Raji (cell line): ENCODE data around the gene MROH7.

Experiments
- POLR2A ChIP-seq: IDR thresholded peaks from 2 replicates; pipeline ENCODE4 v1.6.1; 2011; ENCODE audit warnings: low read depth, low read length, control low read depth; ENCODE audit not compliant: insufficient read depth

Gene MROH7

GRCh38 chr1:54697896-54698295, 56.3 kb downstream of the MROH7 start:
- TF ChIP-seq POLR2A, result no peak

GRCh38 chr1:54698346-54698745, 56.8 kb downstream of the MROH7 start:
- no peak for TF ChIP-seq POLR2A

DNA sequence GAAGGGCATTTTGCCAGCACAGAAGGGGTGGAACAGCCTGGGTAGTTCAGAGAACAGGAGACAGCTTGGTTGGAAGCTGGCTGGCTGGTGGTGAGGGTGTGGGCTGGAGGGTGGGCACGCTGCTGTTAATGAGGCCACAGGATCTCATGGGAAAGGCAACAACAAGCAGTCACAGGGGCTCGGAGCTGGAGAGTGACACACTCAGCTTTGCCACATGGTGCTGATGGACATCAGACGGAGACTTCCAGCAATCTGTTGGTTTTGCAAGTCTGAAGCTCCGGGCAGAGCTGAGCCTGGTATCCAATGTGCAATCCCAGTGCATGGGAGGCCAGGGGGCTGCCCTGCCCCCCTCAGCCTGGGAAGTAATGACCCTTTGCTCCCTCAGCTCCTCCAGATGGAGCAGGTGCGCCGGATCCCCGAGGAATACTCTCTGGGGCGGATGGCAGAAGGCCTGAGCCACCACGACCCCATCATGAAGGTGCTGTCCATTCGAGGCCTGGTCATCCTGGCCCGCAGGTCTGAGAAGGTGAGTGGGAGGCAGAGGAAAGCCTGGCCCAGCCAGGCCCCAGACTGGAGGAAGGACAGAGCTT, 58.4 kb downstream of the MROH7 start:
- no peak for TF ChIP-seq POLR2A

GRCh38 chr1:54701066-54701465, 59.5 kb downstream of the MROH7 start:
- no peak for TF ChIP-seq POLR2A

- no peak for TF ChIP-seq POLR2A
These were observed 60.4 kb downstream of the MROH7 start for GRCh38 chr1:54701996-54702395.

DNA sequence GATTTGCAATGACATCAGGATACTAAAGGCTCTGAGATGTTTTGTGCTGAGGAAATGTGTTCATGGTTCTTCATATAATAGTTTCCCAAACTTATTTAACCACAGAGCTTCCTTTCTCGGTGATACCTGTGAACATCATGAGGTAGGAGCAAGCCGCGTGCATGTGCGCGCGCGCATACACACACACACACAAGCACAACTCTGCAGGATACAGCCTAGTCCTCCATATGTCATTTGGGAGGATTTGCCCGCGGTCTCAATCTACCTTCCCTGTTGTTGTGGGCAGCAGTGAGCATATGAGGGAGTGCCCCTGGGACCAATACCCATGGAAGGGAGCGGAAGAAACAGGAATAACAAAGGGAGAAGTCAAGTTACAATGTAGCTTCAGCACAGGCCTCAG, 61.9 kb downstream of the MROH7 start:
- no peak for TF ChIP-seq POLR2A

- TF ChIP-seq POLR2A, result no peak
These were observed 63.6 kb downstream of the MROH7 start for GRCh38 chr1:54705153-54705552.

DNA sequence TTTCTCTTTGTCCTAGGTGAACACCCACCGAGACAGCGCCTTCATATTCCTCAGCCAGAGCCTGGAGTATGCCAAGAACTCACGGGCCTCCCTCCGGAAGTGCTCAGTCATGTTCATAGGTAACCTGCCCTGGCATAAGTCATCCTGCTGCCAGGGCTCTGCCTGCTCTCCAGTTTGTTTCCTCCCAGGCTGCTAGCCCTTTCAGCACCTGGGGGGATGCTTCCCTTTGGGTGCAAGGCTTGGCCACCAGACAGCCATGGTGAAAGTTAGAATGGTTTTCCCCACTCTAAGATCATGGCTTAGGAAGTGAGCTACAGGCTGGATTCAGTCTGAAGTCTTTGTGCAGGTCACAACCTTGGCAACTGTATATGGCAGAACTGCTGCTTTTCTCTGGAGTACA, 64.8 kb downstream of the MROH7 start:
- no peak for TF ChIP-seq POLR2A

DNA sequence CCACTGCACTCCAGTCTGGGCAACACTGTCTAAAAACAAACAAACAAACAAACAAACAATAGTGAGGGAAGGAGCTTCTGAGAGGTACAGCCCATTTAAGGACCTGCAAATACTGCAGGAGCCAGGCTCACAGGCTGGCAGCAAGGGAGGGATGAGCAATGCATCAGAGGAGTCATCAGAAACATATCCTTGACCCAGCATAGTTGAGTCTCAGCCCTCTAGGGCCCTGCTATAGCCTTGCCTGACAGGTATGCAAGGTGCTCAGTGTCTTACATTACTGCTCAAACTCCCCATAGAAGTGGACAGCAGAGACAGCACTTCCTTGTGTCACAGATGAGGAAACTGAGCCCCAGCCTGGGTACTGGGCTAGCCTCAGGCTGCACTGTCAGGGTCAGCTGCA, 66.8 kb downstream of the MROH7 start:
- TF ChIP-seq POLR2A, result no peak

- TF ChIP-seq POLR2A, result no peak
These were observed 68.1 kb downstream of the MROH7 start for GRCh38 chr1:54709547-54710292.

DNA sequence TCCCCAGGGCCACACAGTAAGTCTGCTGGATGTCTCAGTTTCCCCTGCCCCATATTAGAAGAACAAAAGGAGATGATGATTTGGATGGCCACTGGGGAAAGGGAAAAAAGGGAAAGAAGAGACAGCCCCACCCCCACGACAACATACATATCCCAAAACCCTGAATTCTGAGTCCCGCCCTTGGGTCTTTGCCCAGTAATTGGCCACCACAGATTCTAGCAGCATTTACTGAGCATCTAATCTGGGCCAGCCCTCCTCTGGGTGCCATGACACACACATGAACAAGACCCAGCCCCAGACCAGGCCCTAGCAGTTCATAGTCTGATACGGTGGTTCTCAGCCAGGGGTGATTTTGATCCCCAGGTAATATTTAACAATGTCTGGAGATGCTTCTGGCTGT, 68.8 kb downstream of the MROH7 start:
- no peak for TF ChIP-seq POLR2A

GRCh38 chr1:54710841-54711240, 69.3 kb downstream of the MROH7 start:
- no peak for TF ChIP-seq POLR2A

- no peak for TF ChIP-seq POLR2A
These were observed 70.0 kb downstream of the MROH7 start for GRCh38 chr1:54711536-54711935.

DNA sequence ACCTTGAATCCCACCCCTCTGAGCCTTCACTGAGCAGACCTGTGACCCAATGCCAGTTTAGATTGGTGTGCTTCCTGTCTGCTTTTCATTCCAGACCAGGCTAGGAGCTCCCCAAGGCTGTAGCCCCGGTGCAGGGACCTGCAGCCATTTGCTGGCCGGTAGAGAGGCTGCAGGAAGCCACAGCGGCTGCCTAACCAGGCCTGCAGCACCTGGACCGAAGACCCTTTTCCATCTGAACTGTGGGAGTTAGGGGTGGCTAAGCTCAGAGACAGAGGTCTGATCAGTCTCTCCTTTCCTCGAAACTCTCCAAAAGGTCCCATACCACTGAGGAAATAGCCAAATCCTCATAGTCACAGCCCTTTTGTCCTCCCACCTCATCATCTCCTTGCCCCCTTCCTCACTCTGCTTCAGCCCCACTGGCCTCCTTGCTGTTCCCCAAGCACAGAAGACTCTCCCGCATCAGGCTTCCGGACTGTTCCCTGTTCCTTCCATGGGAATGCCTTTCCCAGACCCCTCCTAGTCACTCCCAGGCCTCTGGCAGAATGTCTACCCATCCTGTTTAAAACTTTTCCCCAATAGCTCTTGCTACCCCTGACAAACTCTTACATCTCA, 73.4 kb downstream of the MROH7 start:
- no peak for TF ChIP-seq POLR2A

GRCh38 chr1:54715493-54716298, 74.1 kb downstream of the MROH7 start, which contains the start of gene TTC4:
TSS of gene TTC4 (plus strand) at chr1:54715861. CDS start at chr1:54715909, 48 bp downstream.
- peak; percentile 93 for TF ChIP-seq POLR2A
